Measurements from ENCODE around the gene LIME1. TPM values are rescaled to one million over a fixed set of nuclear protein-coding genes. Genes with fewer than 3 reads are reported as not detected.

The LIME1 gene
- total RNA-seq, 1 donor from 2014 or later: 32.4 TPM

- Histone ChIP-seq H3K9me3 (no peaks in the 10 kb centered on the region), H3K27me3 (no peaks in the 10 kb centered on the region), H3K4me1 (peaks cover 28% of the 10 kb centered on the region), H3K27ac (no peak overlapping the region), H3K36me3 (peaks cover 0 to 21% of the 10 kb centered on the region in 2 donors), H3K4me3 (no peak overlapping the region)
- DNase-seq (ENCODE audit: extremely low spot score in 2 of 2): no peak
- no peak for TF ChIP-seq POLR2A (IDR thresholded peaks at IDR 0.05)
- TF ChIP-seq, protein P1, sequence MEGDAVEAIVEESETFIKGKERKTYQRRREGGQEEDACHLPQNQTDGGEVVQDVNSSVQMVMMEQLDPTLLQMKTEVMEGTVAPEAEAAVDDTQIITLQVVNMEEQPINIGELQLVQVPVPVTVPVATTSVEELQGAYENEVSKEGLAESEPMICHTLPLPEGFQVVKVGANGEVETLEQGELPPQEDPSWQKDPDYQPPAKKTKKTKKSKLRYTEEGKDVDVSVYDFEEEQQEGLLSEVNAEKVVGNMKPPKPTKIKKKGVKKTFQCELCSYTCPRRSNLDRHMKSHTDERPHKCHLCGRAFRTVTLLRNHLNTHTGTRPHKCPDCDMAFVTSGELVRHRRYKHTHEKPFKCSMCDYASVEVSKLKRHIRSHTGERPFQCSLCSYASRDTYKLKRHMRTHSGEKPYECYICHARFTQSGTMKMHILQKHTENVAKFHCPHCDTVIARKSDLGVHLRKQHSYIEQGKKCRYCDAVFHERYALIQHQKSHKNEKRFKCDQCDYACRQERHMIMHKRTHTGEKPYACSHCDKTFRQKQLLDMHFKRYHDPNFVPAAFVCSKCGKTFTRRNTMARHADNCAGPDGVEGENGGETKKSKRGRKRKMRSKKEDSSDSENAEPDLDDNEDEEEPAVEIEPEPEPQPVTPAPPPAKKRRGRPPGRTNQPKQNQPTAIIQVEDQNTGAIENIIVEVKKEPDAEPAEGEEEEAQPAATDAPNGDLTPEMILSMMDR (IDR thresholded peaks at IDR 0.05): no peak
- TF ChIP-seq POLR2AphosphoS5 (IDR thresholded peaks at IDR 0.05; ENCODE audit: insufficient read depth in 1 of 2, low read depth in 1 of 2): no peak
- intact Hi-C loops (cut with DNase I): no loop called here
These were observed 31.7 kb upstream of the LIME1 start for GRCh38 chr20:63704749-63705117.

DNA sequence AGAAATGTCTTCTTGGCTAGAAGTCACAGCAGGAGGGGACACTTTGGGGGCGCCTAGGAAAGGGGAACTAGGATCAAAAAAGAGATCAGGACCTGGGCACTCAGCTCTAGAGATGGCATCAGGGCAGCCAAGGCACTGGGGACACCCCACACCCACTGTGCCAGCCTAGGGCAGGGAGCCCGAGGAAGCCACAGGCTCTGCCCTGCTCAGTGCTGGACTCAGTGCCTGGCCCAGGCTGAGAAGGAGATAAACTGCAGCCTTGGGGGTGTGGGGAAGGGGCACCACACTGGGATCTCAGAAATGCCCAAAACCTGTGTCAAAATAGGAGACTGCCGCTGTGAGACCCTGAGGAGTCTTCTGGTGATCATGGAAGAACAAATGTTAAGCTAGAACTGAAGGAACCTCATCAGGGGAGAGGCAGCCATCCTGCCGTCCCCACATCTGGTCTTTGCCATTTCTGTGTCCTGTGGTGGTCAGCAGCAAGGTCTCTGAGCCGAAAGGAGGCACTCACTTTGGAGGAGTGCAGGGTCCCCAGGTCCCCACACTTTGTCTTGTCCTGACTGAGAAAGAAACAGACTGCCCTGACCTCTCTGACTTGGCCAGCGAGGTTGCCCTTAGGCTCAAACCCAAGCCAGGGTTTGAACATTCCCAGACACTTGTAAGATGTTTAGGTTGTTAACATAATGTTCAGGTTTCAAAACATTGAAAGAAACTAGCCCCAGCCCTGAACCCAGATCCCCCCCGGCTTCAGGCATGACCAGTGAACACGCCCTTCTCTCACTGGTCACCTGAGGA is 31.0 kb upstream of the LIME1 start:
- Histone ChIP-seq H3K27me3 (no peaks in the 10 kb centered on the region), H3K36me3 (peaks cover 0 to 21% of the 10 kb centered on the region in 2 donors), H3K4me3 (no peak overlapping the region), H3K9me3 (no peaks in the 10 kb centered on the region), H3K27ac (no peak overlapping the region), H3K4me1 (peaks cover 26% of the 10 kb centered on the region)
- DNase-seq (ENCODE audit: extremely low spot score in 2 of 2): no peak
- intact Hi-C loops (cut with DNase I): no loop called here
- TF ChIP-seq, protein P1 (IDR thresholded peaks at IDR 0.05): no peak
- TF ChIP-seq POLR2A (IDR thresholded peaks at IDR 0.05): no peak
- TF ChIP-seq POLR2AphosphoS5 (IDR thresholded peaks at IDR 0.05; ENCODE audit: insufficient read depth in 1 of 2, low read depth in 1 of 2): no peak

DNA sequence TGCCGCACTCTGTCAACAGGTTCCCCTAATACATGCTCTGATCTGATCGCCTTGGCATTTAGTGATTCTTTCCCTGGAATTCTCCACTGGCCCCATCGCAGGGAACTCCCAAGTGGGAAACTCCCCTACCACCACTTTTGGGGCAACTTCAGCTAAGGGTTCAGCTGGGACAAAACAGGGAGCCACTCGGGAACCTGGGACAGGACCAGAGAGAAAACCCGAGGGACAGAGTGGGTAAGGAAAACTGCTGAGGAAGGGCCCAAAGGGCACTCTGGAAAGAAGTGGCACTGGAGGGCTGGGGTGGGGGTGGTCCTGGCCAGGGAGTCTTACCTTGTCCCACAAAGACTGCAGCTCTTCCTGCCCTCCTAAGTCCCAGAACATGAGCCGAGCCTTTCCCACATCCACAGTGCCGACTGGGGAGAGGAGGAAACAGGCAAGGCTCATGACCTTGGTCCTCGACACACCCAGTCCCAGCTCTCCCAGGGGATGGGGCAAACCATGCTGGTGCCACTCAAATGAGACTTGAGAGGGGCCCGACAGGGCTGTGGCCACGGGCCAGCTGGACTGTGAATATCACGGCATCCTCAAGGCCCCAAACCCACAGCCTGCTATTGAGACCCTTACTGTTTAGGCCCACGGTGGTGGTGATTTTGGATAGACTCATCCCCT is 30.3 kb upstream of the LIME1 start:
- peaks cover 26% of the 10 kb centered on the region for H3K4me1 ChIP-seq
- peak overlapping the region in 1 of 2 donors; percentile 93 for H3K4me3 ChIP-seq
- no peaks in the 10 kb centered on the region for H3K27me3 ChIP-seq
- TF ChIP-seq, protein P1 (IDR thresholded peaks at IDR 0.05): no peak
- peaks cover 0 to 21% of the 10 kb centered on the region in 2 donors for H3K36me3 ChIP-seq
- no peak overlapping the region for H3K27ac ChIP-seq
- DNase-seq (ENCODE audit: extremely low spot score in 2 of 2): no peak
- intact Hi-C loops (cut with DNase I): no loop called here
- no peaks in the 10 kb centered on the region for H3K9me3 ChIP-seq

DNA sequence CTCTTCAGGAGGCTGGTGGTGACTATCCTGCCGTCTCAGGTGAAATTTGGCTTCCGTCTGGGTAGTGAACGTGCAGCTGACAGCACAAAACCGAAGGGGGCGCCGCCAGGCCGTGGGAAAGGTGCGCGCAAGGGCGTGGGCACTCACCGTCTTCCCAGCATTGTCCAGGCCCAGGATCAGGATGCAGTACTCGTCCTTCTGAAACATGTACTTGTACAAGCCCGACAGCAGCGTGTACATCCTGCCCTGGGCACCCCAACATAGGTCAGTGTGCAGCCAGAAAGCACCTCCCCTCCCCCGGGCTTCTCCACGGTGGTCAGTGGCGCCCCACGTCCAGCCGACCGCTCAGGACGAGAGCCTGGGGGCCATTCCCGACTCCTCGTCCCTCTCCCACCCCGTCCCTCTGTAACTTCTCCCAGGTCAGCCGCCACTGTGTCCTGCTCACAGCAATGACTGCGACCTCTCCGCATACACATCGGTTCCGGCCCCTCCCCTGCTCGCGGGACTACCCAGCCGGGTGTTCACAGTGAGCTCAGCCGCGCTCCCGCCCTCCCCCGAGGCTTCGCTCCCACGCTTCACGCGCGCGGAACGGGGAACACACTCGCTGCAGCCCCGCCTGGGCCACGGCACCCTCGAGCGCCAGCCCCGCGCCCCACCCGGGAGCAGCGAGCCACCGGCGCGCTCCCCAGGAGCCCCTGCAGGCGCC is 29.5 kb upstream of the LIME1 start:
- Histone ChIP-seq H3K4me3 (peak overlapping the region; percentile 91 to 93), H3K9me3 (no peaks in the 10 kb centered on the region), H3K27me3 (no peaks in the 10 kb centered on the region), H3K27ac (peak overlapping the region; percentile 82), H3K36me3 (peaks cover 4 to 25% of the 10 kb centered on the region in 2 donors), H3K4me1 (peaks cover 30% of the 10 kb centered on the region)
- no peak for DNase-seq (ENCODE audit: extremely low spot score in 2 of 2)
- TF ChIP-seq POLR2A (IDR thresholded peaks at IDR 0.05) (no peak), POLR2AphosphoS5 (IDR thresholded peaks at IDR 0.05; ENCODE audit: insufficient read depth in 1 of 2, low read depth in 1 of 2) (no peak)
- TF ChIP-seq, protein P1 (IDR thresholded peaks at IDR 0.05): no peak
- intact Hi-C loops (cut with DNase I): no loop called here

All from vagina (tissue), 2 donors.